Measurements from ENCODE around the gene PPP1R12A. TPM values are rescaled to one million over a fixed set of nuclear protein-coding genes. Genes with fewer than 3 reads are reported as not detected.

Gene PPP1R12A
- total and polyA plus RNA-seq, 9 donors = 28.9 to 104 (median 75.3) TPM

DNA sequence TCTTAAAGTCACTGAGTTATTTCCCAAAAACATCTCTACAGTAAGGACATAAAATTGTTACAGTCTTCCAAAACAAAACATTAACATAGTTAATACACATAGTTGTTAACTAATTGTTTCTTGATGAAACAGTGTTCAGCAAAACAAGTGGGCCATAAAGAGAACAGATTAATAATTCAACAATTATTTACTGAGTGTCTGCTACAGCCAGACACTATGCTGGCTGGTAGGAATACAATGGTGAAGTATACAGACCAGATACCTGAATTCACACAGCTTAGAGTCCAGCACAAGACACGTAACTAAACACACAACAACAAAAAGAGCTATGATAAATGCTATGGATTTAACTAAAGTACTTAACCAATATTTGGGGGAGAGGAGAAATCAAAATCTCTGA, 47.0 kb downstream of the PPP1R12A start:
- 87 to 96% (median 90%) methylated on average over 1 of the region's 1 CpG for WGBS, 3 donors
- Histone ChIP-seq H3K9me3 (no peaks in the 10 kb centered on the region), H3K27ac (no peak overlapping the region), H3K4me1 (ENCODE audit: insufficient read depth) (peaks cover 2% of the 10 kb centered on the region), H3K4me3 (no peak overlapping the region), H3K27me3 (no peaks in the 10 kb centered on the region), H3K36me3 (no peaks in the 10 kb centered on the region)
- TF ChIP-seq, protein P1, sequence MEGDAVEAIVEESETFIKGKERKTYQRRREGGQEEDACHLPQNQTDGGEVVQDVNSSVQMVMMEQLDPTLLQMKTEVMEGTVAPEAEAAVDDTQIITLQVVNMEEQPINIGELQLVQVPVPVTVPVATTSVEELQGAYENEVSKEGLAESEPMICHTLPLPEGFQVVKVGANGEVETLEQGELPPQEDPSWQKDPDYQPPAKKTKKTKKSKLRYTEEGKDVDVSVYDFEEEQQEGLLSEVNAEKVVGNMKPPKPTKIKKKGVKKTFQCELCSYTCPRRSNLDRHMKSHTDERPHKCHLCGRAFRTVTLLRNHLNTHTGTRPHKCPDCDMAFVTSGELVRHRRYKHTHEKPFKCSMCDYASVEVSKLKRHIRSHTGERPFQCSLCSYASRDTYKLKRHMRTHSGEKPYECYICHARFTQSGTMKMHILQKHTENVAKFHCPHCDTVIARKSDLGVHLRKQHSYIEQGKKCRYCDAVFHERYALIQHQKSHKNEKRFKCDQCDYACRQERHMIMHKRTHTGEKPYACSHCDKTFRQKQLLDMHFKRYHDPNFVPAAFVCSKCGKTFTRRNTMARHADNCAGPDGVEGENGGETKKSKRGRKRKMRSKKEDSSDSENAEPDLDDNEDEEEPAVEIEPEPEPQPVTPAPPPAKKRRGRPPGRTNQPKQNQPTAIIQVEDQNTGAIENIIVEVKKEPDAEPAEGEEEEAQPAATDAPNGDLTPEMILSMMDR (IDR thresholded peaks at IDR 0.05) = no peak
- TF ChIP-seq POLR2A (IDR thresholded peaks at IDR 0.05) (no peak), EP300 (IDR thresholded peaks at IDR 0.05) (no peak)
- intact Hi-C loops (cut with DNase I) = no loop called here
- no peak for DNase-seq

DNA sequence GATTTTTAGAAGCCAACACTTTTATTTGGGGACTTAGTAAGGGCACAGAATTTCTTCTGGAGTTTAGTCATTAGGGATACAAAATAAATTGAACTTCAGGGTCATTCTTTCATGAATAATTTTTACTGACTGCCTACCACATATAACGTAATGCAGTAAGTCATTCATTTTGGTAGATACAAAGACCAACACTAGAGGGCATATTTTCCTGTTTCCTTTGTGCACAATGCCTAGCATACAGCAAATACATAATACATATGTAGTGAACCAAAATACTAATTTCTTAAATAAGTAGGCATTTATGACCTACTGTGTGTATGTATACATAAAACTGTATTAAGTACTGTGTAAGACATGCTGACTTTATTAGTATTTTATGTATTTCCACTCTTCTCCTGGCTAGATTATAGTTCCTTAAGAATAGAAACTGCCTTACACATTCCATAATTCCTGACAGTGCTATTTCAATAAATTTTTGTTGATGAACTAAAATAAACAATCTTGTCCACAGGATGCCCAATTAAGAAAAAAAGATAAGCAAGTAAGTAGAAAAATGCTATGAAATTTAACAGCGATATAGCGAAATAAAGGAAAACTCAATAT, 47.9 kb downstream of the PPP1R12A start:
- Histone ChIP-seq H3K27ac (no peak overlapping the region), H3K36me3 (no peaks in the 10 kb centered on the region), H3K9me3 (no peaks in the 10 kb centered on the region), H3K4me3 (no peak overlapping the region), H3K27me3 (no peaks in the 10 kb centered on the region), H3K4me1 (ENCODE audit: insufficient read depth) (peaks cover 4% of the 10 kb centered on the region)
- intact Hi-C loops (cut with DNase I) = no loop called here
- DNase-seq = no peak
- TF ChIP-seq, protein P1 (IDR thresholded peaks at IDR 0.05) = peak in 1 of 3 donors; percentile 28
- no peak for TF ChIP-seq POLR2A (IDR thresholded peaks at IDR 0.05)
- no peak for TF ChIP-seq EP300 (IDR thresholded peaks at IDR 0.05)
- 66 to 79% (median 78%) methylated on average over 3 of the region's 3 CpGs for WGBS, 3 donors

DNA sequence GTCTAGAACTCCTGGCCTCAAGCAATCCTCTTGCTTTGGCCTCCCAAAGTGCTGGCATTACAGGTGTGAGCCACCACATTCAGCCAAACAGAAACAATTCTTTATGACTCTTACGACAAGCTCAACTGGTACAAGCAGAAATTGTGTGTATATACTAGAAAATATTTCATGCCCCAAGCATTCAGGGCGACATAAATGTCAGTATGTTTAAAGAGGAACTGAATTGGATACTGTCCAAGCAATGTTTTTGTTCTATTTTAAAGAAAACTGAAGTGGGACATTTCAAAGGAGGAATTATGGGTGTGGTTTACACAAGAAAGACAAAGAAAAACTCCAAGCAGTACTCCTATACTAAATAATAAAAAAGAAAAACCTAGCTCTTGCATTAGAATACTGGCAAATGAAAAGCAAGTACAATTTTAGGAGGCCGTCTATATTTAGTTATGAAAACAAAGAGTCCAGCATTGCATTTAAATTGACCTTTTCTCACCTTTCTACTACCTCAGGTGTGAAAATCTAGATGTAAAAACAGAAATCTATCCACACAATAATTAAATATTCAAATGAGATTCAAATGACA, 48.9 kb downstream of the PPP1R12A start:
- WGBS, 3 donors = 73 to 81% (median 80%) methylated on average over 3 of the region's 3 CpGs
- DNase-seq = no peak
- intact Hi-C loops (cut with DNase I) = no loop called here
- no peak for TF ChIP-seq POLR2A (IDR thresholded peaks at IDR 0.05)
- TF ChIP-seq, protein P1 (IDR thresholded peaks at IDR 0.05) = no peak
- TF ChIP-seq EP300 (IDR thresholded peaks at IDR 0.05) = no peak
- H3K27me3 ChIP-seq = no peaks in the 10 kb centered on the region
- peaks cover 7% of the 10 kb centered on the region for H3K4me1 ChIP-seq (ENCODE audit: insufficient read depth)
- H3K36me3 ChIP-seq = no peaks in the 10 kb centered on the region
- no peak overlapping the region for H3K27ac ChIP-seq
- no peak overlapping the region for H3K4me3 ChIP-seq
- no peaks in the 10 kb centered on the region for H3K9me3 ChIP-seq

DNA sequence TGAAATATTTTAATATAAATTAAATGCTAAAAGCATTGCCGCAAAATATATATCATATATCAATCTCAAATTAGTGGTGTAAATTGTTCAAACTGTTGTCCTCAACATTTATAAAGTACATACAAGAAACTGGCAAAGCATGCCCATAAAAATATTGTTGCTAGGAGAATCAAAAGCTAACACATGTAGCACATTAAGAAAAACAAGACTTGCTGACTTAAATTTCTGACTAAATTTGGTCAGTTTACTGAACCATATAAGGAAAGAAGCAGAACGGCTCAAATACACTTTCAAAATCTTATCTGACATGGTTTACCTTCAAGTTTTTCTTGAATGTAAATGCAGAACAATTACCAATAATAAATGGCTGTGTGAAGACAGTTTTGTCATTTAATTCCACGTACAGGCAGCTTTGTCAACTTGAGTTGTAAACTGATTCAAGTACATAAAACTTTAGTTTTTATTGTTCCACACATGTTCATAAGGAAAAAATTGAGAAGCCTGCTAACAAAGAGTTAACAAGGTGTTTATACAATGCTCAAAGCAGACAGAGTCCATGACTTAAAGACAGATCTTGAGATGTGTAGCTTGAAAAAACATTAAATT, 50.4 kb downstream of the PPP1R12A start:
- Histone ChIP-seq H3K4me3 (no peak overlapping the region), H3K27me3 (no peaks in the 10 kb centered on the region), H3K36me3 (no peaks in the 10 kb centered on the region), H3K9me3 (no peaks in the 10 kb centered on the region), H3K4me1 (ENCODE audit: insufficient read depth) (peaks cover 9% of the 10 kb centered on the region), H3K27ac (no peak overlapping the region)
- intact Hi-C loops (cut with DNase I) = no loop called here
- TF ChIP-seq, protein P1 (IDR thresholded peaks at IDR 0.05) = no peak
- DNase-seq = no peak
- WGBS, 3 donors = 36 to 41% (median 41%) methylated on average over 3 of the region's 3 CpGs
